GM23248 (cell line): ENCODE data around the gene PCBP3.

ENCODE experiments used
- EZH2 ChIP-seq: fragments of 200-600 bp; sonication (generic); IDR thresholded peaks from 2 replicates; pipeline ENCODE4 v1.6.1; 2018; ENCODE audit warnings: antibody characterized with exemption, mild to moderate bottlenecking; ENCODE audit not compliant: insufficient read depth, poor library complexity, severe bottlenecking
- EZH2phosphoT487 ChIP-seq: fragments of 200-600 bp; sonication (generic); IDR thresholded peaks from 2 replicates; pipeline ENCODE4 v1.6.1; 2018; ENCODE audit warnings: antibody characterized with exemption, moderate library complexity, mild to moderate bottlenecking, low read depth; ENCODE audit not compliant: insufficient read depth

GRCh38 chr21:45972353-45972715, 328.8 kb downstream of the PCBP3 start:
- no peak for TF ChIP-seq EZH2
- TF ChIP-seq EZH2phosphoT487: no peak
